Stimulated activated CD8-positive, alpha-beta memory T cell treated with anti-CD3 and anti-CD28 coated beads, Interleukin-15, amount 100 ng/mL, for 48 hours (primary cell): ENCODE results near the gene TMCO4.
"Not testable (repeated sequence)": the region's sequence is repeated elsewhere in the genome, so short reads cannot be mapped to it uniquely, and the experiment has no call there.

Experiments
- DNase-seq, 2 donors: peaks; one replicate each; pipeline ENCODE4 v3.0.0-alpha.2; 2020; ENCODE audit warnings: low read depth in 2 of 2

Gene TMCO4

DNA sequence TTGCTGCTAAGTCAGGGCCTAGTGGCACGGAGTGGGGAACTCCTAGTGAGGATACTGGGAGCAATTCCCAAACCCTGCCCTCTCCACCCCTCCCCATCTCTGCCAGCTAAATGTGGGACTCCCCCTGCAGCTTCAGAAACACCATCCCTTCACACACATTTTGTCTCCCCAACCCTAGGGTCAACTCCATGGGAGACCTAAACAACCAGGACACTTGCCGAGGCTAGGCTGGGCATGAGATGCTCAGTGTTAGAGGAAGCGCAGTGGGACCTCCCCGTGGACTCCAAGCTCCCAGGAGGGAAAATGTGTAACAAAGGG, 13.9 kb upstream of the TMCO4 start:
- no peak for DNase-seq

DNA sequence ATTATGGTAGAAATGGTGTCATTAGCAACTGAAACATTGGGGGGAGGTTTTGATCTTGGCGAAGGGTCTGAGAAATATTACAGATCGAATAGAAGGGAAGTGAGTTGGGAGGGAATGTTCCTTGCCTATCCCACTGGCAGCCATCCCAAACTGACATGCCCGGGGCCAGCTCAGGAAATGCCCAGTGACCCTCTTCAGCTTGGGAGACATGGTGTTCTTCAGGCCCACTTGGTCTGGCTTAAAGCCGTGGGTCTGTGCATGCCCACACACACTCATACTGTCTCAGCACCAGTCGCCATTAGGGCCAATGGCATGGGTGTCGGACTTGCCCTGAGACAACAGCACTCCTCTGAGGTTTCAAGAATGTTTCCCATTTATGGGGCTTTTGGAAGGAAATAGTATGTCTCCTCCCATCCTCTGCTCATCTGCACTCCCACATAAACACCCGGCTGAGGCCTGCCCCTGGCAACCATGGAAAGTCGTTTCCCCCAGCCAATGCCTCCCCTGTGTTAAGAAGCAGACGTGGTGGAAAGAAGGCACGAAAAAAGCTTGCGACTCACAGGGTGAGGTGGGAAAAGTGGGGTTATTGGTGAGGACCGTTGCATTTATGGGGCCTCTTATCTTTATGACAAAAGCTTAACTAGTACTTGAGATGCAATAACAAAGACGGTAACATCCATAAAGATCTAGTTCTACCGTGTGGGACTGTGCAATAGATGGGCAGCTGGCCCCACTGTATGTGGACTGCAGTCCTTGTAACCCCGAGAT, 13.3 kb upstream of the TMCO4 start:
- DNase-seq: no peak

DNA sequence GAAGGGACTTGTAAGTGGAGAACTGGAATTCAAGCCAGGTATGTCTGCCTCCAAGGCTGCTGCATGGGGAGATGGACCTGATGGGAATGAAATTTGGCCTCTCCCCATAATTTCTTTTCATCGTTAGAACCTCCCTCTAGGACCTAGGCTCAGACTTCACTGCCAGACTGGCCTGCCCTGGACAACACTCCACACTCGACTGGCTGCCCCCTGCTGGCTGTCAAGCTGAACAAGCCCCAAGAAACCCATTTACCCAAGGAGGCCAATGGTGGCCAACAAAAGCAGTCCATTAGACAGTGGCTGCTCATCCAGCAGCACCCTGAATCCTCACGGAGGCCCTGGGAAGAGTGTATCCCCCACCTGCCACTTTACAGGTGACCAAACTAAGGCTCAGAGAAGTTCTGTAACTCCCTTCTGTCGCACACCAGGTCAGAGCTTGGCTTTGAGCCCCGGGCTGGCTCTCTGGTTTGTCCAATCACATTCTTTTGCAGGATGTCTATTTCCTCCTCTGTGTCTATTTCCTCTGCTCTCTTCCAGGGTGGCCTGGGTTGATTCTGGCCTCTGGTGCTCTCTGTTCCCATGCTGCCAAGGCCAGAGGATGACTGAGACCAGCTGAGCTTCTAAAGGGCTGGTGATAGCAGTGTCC, 11.6 kb upstream of the TMCO4 start:
- DNase-seq: peak; percentile 21 to 23

DNA sequence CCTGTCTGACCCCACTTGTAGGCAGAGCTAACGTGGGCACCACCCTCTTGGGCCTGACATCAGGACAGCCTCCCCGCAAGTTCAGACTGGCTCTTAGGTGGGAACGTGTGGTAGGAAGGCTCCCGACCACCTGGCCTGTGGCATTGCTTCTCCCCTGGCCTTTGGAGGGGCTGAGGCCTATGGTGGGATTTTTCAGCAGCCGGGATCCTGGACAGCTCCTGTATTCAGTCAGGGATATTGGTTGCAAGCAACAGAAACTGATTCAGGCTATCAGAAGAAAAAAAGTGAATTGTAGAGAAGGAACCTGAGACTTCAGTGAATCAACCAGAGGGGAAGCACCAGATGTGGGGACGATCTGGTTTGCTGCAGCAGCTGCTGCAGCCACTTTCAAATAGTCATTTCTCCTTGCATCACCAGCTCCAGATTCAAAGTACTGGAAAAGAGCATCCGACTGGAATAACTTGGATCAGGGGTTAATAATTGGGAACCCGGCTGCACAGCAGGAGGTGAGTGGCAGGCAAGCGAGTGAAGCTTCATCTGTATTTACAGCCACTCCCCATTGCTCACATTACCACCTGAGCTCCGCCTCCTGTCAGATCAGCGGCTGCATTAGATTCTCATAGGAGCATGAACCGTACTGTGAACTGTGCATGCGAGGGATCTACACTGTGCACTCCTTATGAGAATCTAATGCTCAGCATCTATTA, 9.5 kb upstream of the TMCO4 start:
- no peak for DNase-seq

DNA sequence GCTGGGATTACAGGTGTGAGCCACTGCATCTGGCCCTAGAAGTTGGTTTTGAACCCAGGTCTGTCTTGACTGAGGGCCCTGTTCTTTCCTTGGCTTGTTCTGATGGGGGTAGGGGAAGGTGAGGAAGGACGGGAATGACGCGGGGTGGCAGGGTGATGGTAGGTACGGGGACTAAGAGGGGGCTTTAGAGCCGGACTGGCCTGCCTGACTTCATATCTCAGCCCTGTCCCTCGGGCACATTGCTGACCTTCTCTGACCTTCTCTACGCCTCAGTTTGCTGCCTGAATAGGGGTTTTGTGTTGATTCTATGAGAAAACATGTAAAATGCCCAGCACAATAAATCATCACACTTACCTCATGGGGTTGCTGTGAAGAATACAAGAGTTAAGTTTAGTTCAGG, 8.6 kb upstream of the TMCO4 start:
- DNase-seq: no peak

DNA sequence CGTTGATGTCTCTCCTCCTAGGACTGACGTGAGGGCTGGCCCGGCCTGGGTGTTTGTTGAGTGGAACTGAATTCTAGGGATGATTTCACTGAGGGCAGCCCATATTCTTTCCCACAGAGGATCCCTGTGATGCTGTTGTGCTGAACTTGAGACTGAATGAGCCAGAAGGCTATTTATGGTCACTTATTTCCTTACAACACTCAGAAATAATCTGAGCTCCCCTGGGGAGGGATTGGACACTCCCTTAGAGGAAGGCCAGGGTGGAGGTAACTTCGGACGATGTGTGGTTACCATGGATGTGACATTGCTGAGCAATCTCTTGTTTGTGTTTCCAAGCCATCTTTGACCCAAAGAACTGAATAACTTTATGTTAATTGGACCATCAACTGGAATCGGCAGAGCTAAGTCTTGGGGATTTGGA, 5.1 kb upstream of the TMCO4 start:
- DNase-seq: no peak

DNA sequence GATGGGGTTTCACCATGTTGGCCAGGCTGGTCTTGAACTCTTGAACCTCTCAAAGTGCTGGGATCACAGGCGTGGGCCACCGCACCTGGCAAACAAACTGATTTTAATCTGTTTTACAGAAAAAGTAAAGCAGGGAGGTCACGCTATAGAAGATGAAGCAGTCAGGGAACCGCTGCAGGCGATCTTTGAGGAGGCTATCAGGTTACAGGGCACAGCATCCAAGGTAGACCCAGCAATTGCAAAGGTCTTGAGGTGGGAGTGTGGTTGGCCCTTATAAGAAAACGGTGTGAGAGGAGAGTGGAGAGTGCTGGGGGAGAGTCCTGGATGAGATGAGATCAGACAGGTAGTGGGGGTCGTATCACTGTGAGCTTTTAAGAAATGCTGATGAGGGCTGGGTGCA, 2.6 kb upstream of the TMCO4 start:
- DNase-seq: no peak

DNA sequence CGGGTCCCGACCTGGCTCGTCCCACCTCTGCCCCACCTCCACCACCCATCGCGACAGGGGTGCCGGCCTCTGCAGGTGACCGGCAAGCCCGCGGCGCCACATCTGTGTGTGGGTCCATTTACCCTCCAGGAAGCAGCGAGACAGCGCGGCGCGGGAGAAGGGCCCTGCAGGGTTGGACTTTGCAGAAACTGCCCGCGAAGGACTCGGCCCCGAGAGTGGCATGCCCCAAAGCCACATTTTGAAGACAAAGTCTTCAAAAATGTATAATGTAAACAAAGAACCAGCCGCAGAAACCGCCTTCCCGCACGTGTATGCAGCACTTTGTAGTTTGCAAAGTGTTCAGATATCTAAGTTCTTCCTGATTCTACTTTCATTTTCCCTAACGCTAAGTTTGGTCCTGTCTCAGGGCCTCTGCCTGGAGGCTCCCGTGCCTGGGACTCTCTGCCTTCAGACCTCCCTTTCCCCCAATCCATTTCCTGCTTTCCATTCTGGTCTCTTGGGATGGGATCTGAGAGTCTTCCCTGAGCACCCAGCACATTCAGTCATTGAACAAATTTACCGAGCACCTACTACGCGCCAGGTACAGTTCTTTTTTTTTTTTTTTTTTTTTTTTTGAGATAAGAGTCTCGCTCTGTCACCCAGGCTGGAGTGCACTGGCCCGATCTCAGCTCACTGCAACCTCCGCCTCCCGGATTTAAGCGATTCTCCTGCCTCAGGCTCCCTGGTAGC, 524 bp upstream of the TMCO4 start:
- DNase-seq: peak in 1 of 2 donors; percentile 28

DNA sequence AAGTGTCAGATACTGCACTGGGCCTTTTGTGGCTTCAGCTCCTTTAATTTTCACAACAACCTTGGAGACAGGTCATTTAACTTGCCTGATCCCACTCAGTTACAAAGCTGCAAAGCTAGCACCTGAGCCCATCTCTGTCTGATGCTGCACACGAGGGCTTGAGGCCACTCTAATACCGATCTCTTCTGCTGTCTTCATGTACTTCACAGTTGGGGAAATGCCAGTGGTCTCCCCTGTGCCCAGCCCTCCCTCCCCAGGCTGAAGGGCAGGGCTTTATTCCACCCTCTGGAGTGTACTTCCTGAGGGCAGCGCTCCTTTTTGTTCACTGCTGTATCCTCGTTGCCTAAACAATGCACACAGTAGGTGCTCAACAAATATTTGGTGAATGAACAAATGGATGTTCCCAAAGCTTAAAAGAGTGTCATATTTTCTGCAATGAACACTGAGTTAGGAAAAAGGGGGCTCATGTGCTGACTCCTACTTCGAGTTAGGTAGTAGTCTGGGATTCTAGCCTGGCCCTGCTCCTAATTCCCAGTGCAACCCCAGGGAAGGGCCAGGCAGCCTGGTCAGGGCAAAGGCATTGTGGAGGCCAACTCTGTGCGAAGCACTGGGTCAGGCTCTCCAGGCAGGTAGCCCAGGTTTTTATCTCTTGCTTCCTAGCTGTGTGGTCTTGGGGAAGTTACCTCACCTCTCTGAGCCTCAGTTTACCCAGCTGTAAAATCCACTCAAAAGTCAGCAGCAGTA, 1.1 kb downstream of the TMCO4 start:
- DNase-seq: no peak

DNA sequence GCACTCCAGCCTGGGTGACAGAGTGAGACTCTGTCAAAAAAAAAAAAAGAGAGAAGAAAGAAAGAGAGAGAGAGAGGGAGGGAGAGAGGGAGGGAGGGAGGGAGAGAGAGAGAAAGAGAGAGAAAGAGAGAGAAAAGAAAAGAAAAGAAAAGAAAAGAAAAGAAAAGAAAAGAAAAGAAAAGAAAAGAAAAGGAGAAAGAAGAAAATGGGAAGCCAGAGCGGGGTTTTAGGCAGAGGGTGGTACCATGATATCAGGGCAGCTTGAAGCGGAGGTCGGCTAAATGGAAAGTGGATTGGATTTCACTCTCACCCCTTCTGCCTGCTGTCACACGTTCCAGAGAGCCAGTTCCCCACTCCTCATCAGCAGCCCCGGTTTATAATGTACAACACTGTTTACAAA, 1.9 kb downstream of the TMCO4 start:
- no peak for DNase-seq

DNA sequence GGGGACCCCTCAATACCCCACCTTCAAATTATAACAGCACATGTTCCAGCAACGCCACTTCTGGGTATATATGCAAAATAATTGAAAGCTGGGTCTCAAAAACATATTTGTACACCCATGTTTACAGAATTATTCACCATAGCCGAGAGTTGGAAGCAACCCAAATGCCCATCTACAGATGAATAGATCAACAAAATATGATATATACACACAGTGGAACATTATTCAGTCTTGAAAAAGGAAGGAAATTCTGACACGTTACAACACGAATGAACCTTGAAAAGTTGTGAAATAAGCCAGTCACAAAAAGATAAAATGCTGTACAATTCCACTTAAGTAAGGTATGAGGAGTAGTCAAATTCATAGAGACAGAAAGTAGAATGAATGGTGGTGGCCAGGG, 5.1 kb downstream of the TMCO4 start:
- DNase-seq: no peak

DNA sequence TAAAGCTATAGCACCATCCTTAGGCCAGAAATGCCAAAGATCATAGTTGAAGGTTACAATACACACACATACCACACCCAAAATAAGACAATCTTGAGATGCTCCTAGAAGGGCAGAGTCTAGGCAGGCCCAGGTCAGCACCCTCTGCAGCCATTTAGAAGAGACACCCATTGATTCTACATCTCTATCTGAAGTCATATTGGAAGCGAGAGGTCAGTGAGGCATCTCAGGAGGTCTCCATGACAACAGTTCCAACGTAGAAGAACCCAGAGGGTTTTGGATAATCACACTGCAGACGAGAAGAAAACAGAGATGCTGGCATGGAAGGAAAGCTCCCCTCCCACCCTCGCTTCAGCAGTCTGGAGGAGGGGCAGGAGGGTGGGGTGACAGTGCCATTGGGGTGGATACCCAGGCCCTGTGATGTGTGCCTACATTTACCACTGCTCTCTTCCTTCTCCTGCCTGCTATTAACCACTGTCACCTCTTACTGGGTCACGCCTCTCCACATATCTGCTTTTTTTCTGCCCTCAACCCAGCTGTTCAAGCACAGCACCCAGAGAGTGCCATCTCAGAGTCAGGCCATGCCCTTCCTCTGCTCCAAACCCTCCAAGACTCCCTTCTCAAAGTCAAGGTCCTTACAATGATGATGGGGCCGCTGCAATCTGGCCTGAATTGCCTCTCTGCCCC, 6.2 kb downstream of the TMCO4 start:
- no peak for DNase-seq

DNA sequence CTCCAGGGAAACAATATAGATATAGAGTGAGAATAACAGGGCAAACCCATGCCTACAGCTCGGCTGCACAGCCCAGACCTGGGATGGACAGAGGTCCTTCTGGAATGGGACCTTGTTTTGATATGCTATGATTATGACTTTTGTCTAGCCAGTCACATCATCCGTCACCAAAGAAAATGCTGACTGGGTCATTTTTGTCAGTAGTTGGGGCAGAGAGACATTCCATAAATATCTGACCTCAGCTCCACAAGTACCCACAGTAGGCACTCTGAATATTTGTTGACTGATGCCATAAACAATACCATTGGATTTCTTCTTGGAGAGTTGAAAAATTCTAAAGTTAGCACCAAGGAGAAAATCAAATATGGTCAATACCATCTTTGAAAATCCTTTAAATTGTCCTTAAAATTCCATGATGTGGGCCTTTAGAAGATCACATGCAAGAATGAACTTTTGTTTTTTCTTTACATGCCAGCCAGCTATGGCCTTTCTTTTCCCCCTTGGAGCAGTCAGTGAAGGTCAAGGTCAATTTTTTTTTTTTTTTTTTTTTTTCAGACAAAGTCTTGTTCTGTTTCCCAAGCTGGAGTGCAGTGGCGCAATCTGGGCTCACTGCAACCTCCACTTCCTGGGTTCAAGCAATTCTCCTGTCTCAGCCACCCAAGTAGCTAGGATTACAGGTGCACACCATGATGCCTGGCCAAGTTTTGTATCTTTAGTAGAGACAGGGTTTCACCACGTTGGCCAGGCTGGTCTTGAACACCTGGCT, 7.3 kb downstream of the TMCO4 start:
- DNase-seq: no peak

DNA sequence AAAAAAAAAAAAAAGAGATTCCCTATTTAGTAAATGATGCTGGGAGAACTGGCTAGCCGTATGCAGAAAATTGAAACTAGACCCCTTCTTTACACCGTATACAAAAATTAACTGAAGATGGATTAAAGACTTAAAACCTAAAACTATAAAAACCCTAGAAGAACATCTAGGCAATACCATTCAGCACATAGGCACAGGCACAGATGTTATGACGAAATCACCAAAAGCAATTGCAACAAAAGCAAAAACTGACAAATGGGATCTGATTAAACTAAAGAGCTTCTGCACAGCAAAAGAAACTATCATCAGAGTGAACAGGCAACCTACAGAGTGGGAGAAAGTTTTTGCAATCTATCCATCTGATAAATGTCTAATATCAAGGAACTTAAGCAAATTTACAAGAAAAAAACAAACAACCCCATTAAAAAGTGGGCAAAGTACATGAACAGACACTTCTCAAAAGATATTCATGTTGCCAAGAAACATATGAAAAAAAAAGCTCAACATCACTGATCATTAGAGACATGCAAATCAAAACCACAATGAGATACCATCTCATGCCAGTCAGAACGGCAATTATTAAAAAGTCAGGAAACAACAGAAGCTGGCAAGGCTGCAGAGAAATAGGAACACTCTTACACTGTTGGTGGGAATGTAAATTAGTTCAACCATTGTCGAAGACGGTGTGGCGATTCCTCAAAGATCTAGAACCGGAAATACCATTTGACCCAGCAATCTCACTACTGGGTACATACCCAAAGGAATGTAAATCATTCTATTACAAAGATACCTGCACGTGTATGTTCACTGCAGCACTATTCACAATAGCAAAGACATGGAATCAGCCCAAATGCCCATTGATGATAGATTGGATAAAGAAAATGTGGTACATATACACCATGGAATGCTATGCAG, 9.4 kb downstream of the TMCO4 start:
- DNase-seq: not testable (repeated sequence)

DNA sequence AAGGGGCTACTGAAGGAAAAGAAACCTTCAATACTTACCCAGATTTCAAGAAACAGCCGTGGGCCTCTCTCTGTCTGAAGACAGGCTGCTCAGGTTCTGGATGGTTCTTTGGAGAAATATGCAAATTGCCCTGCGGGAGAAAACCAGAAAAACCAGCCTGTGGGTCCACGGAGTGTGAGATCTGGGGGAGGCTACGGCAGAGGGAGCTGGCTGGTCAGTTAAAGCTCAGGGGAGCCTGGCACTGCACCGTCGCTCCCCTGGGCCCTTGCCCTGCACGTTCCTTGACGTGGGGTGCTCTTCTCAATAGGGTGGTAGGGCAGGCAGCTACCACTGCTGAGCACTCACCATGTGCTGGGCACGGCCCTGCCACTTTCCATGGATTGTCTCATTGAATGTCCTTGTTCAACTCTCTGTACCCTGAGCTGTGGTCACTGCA, 12.7 kb downstream of the TMCO4 start:
- DNase-seq: no peak

DNA sequence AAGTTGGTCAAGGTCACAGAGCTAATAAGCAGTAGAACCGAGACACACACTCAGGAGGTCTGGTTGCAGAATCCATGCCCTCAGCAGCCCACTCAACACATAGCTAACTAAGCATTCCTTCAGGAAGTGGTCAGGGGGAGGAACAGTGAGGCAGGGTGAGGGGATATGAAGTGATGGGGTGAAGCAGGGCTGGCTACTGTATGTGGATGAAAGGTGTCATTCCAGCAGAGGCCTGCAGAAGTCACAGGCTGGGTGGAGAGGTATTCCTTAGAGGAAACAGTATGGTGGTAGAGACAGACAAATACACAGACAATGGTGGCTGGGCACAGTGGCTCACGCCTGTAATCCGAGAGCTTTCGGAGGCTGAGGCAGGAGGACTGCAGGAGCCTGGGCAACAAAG, 14.1 kb downstream of the TMCO4 start:
- DNase-seq: no peak

DNA sequence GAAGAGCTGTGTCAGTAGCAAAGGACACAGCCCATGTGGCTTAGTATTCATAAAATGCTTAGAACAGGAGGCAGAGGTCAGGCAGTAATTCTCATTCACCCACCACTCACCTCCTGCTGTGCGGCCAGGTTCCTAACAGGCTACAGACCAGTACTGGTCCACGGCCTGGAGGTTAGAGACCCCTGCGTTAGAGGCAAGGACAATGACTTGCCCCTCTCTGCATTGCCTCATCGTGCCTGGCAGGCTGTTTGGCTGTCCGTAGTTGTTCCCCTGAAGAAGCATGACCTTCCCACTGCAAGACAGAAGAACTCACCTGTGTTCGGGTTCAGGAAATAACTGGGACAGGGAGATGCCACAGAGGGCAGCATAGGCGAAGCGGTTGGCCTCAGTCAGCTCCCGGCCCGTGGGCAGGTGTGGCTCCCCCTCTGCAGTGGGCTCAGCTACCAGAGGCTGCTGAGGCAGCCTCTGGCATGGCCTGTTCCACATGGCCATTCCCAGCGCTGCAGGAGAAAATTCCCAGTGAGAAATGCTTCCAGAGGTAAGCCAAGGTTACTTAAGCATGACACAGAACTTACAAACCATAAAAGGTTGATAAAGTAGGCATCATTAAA, 19.3 kb downstream of the TMCO4 start:
- no peak for DNase-seq

DNA sequence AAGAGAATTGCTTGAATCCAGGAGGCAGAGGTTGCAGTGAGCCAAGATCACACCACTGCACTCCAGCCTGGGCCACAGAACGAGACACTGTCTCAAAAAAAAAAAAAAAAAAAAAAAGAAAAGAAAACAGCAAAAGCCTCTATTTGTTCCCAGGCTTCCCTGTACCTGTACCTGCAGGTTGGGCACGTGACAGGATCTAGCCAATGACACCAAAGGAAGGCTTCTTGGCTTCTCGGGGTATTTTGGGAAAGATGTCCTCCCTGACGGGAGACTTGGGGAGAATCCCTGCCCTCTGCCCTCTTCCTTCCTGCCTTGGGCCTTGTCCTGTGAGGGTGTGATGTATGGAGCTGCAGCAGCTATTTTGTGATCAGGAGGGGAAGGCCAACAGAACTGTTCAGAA, 22.8 kb downstream of the TMCO4 start:
- DNase-seq: no peak

DNA sequence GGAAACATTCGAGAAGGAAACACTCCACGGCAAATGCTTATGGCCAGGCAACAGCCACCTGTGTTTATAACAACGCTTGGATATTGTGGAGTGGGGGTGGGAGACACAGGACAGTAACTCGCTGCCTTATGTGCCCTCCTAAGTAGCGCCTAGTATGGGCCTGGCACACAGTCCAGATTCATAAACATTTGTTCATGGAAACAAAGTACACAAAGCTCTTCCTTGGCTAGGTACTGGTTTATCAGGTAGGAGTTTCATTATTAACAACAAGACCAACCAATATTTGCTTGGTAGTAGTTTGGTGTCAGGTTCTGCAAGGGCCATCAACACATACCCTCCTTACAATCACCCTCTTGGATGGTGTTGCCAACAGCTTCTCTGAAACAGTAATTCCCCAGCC, 23.4 kb downstream of the TMCO4 start:
- DNase-seq: no peak
